K562 (cell line): Measurements from ENCODE around the gene ARHGEF40. TPM values are rescaled to one million over a fixed set of nuclear protein-coding genes. Genes with fewer than 3 reads are reported as not detected.

ENCODE experiments used
- ATAC-seq: fragments of 200-7000 bp; cut with Tn5 transposase; 3 replicates; pipeline ENCODE4 v1.9.1; 2020; ENCODE audit warnings: moderate library complexity
- BruUV-seq: library from RNA; stranded (reverse); fragments of 400-500 nt; replicated peaks from 2 replicates; lab custom pipeline; 2021; lab: Mats Ljungman, UMichigan
- CTCF ChIA-PET: fragments of 300-600 bp; formaldehyde crosslinking; extraction: SDS; loops from one replicate; lab custom pipeline; 2021; ENCODE audit warnings: low intra/inter-chr PET ratio; lab: Yijun Ruan, JAX
- POLR2A ChIA-PET: fragments of 300-600, 350-650 bp; sonication (Branson Sonifier 250); formaldehyde crosslinking; extraction: SDS; loops from one replicate; lab custom pipeline; 2021; ENCODE audit warnings: antibody characterized with exemption, inconsistent platforms; lab: Yijun Ruan, JAX
- DNase-seq, 4 experiments: peaks; one replicate each; pipeline versions ENCODE4 v3.0.0 to v3.0.0-alpha.2; 2011 to 2018; ENCODE audit warnings: low spot score in 3 of 4, mixed read lengths in 3 of 4; ENCODE audit errors: extremely low read depth in 1 of 4
- FAIRE-seq: peaks from 2 replicates; lab custom pipeline; 2011; peaks lifted over from hg19 to GRCh38; lab: Jason Lieb, UNC
- H2AFZ ChIP-seq: 2 replicates; pipeline ENCODE4 v1.6.0; 2011; ENCODE audit warnings: low read depth, low read length, control low read depth, inconsistent platforms
- H3K27ac ChIP-seq: fragments of 200-600 bp; 3 replicates; pipeline ENCODE4 v1.8.0; 2011; ENCODE audit warnings: low read depth, mild to moderate bottlenecking, control low read depth, inconsistent platforms, low read length, moderate library complexity, mixed read lengths; ENCODE audit errors: extremely low read depth
- H3K27me3 ChIP-seq, 2 experiments: fragments of 300-600 bp in 1 of 2; 2 replicates in 1 of 2; 3 replicates in 1 of 2; pipeline versions ENCODE4 v1.6.0 to v1.8.0; 2011; ENCODE audit warnings: inconsistent platforms in 2 of 2, low read length in 2 of 2, mild to moderate bottlenecking in 1 of 2, mixed read lengths in 1 of 2, moderate library complexity in 1 of 2; ENCODE audit not compliant: control insufficient read depth in 2 of 2, insufficient read depth in 2 of 2
- H3K36me3 ChIP-seq: fragments of 300-600 bp; 3 replicates; pipeline ENCODE4 v1.8.0; 2011; ENCODE audit warnings: mild to moderate bottlenecking, low read length, inconsistent platforms; ENCODE audit not compliant: control insufficient read depth, insufficient read depth
- H3K4me1 ChIP-seq, 2 experiments: fragments of 200-600 bp in 1 of 2; replicated peaks in 1 of 2; 2 replicates in 1 of 2; 3 replicates in 1 of 2; pipeline versions ENCODE4 v1.5.1 to v1.8.0; 2011; ENCODE audit warnings: inconsistent platforms in 2 of 2, low read length in 2 of 2, mild to moderate bottlenecking in 1 of 2, mixed read lengths in 1 of 2, moderate library complexity in 1 of 2; ENCODE audit not compliant: control insufficient read depth in 2 of 2, insufficient read depth in 2 of 2
- H3K4me2 ChIP-seq: 2 replicates; pipeline ENCODE4 v1.6.1; 2011; ENCODE audit warnings: low read length, control low read depth, inconsistent platforms, mixed read lengths; ENCODE audit not compliant: insufficient read depth
- H3K4me3 ChIP-seq: fragments of 200-600 bp; sonication (generic), shearing (Covaris generic); 2 replicates; pipeline ENCODE4 v1.5.1; 2016; ENCODE audit warnings: control low read depth, inconsistent platforms
- H3K79me2 ChIP-seq: fragments of 200-600 bp; 3 replicates; pipeline ENCODE4 v1.8.0; 2011; ENCODE audit warnings: low read length, inconsistent platforms; ENCODE audit not compliant: control insufficient read depth, insufficient read depth
- H3K9ac ChIP-seq, 2 experiments: 2 replicates each; pipeline versions ENCODE4 v1.6.0 to v1.6.1; 2011; ENCODE audit warnings: low read depth in 2 of 2, low read length in 2 of 2, control low read depth in 1 of 2, inconsistent platforms in 1 of 2, mild to moderate bottlenecking in 1 of 2, mixed read lengths in 1 of 2; ENCODE audit not compliant: insufficient read depth in 1 of 2
- H3K9me1 ChIP-seq: one replicate; pipeline ENCODE4 v1.6.0; 2011; ENCODE audit warnings: inconsistent platforms, mild to moderate bottlenecking, low read length, moderate library complexity; ENCODE audit not compliant: control insufficient read depth, insufficient read depth
- H3K9me3 ChIP-seq: replicated peaks from 2 replicates; pipeline ENCODE4 v1.5.1; 2011; ENCODE audit warnings: low read depth, low read length, inconsistent platforms; ENCODE audit not compliant: control insufficient read depth, insufficient read depth
- H4K20me1 ChIP-seq: replicated peaks from 2 replicates; pipeline ENCODE4 v1.6.1; 2011; ENCODE audit warnings: low read length, inconsistent platforms, mixed read lengths; ENCODE audit not compliant: control insufficient read depth, insufficient read depth
- CEBPB ChIP-seq: fragments of 450-650 bp; IDR thresholded peaks from 2 replicates; pipeline ENCODE4 v1.6.1; 2016; ENCODE audit warnings: missing genetic modification characterization, missing compliant biosample characterization
- CREB3 ChIP-seq: fragments of 450-650 bp; conservative IDR thresholded peaks from 2 replicates; pipeline ENCODE4 v1.6.1; 2016; ENCODE audit warnings: missing genetic modification characterization, low read depth, mild to moderate bottlenecking, missing compliant biosample characterization, moderate library complexity
- ETS2 ChIP-seq: IDR thresholded peaks from 2 replicates; pipeline ENCODE4 v1.6.1; 2016; ENCODE audit warnings: borderline replicate concordance, missing genetic modification characterization, mild to moderate bottlenecking, moderate library complexity, missing compliant biosample characterization; ENCODE audit not compliant: poor library complexity, severe bottlenecking
- IRF9 ChIP-seq: fragments of 450-650 bp; IDR thresholded peaks from 2 replicates; pipeline ENCODE4 v1.6.1; 2016; ENCODE audit warnings: missing biosample characterization, missing genetic modification characterization
- MAFG ChIP-seq: fragments of 450-650 bp; conservative IDR thresholded peaks from 2 replicates; pipeline ENCODE4 v1.6.1; 2016; ENCODE audit warnings: missing genetic modification characterization, missing compliant biosample characterization
- NONO ChIP-seq, 2 experiments: fragments of 200-400 bp in 1 of 2; fragments of 450-650 bp in 1 of 2; formaldehyde crosslinking in 1 of 2; IDR thresholded peaks; 2 replicates each; pipeline ENCODE4 v1.6.1; 2017; ENCODE audit warnings: low read depth in 2 of 2, mild to moderate bottlenecking in 2 of 2, moderate library complexity in 2 of 2, low read length in 1 of 2
- NR3C1 ChIP-seq: sonication (generic); formaldehyde crosslinking; IDR thresholded peaks from 2 replicates; pipeline ENCODE4 v1.8.1; 2022; ENCODE audit warnings: missing genetic modification reagents
- POLR2AphosphoS5 ChIP-seq: IDR thresholded peaks from 2 replicates; pipeline ENCODE4 v1.6.1; 2011; ENCODE audit warnings: mild to moderate bottlenecking, low read depth, low read length, moderate library complexity; ENCODE audit not compliant: control insufficient read depth, insufficient read depth
- RNF219 ChIP-seq: fragments of 250-450 bp; sonication (Bioruptor Pico); IDR thresholded peaks from 2 replicates; pipeline ENCODE4 v1.5.0; 2022; ENCODE audit warnings: mild to moderate bottlenecking
- ZBTB34 ChIP-seq: fragments of 250-450 bp; sonication (Bioruptor Pico); IDR thresholded peaks from 2 replicates; pipeline ENCODE4 v1.8.0; 2021; ENCODE audit warnings: mild to moderate bottlenecking, moderate library complexity
- WGBS: fragments of 100-300 bp; shearing (Covaris generic); methylation state at CpG from one replicate; pipeline ENCODE4 v1.1.6; 2016; ENCODE audit warnings: low coverage, mixed read lengths; ENCODE audit not compliant: insufficient coverage; ENCODE audit errors: missing lambda C conversion rate; 5-methylcytosine and 5-hydroxymethylcytosine counted together
- in situ Hi-C: fragments of 300-500 bp; cut with MboI; formaldehyde crosslinking; loops from 4 replicates; pipeline ENCODE4 v1.15.0; 2018; ENCODE audit warnings: inconsistent platforms, mixed read lengths
- intact Hi-C: fragments of 100-400 bp; cut with micrococcal nuclease; formaldehyde crosslinking; loops from 2 replicates; pipeline ENCODE4 v1.14.2; 2022
- polyA plus RNA-seq, 8 experiments: library from polyadenylated mRNA; depleted of rRNA in 4 of 8; stranded (reverse) in 5 of 8; unstranded in 3 of 8; fragments of >200 nt; fragmentation: Nextera tagmentation in 2 of 8; fragmentation: Illumina TruSeq in 1 of 8; extraction: Ambion mirVana in 2 of 8; extraction: Trizol in 1 of 8; gene quantifications; 2 replicates each; pipeline versions ENCODE4 v1.2.1 to v1.2.3, GENCODE V29; 2011 to 2014; ENCODE audit warnings: inconsistent platforms in 1 of 8, missing spikeins in 1 of 8
- total RNA-seq, 7 experiments: library from RNA; depleted of rRNA in 6 of 7; stranded (reverse); fragments of >200 nt in 6 of 7; fragmentation: Illumina TruSeq in 2 of 7; extraction: Trizol in 2 of 7; gene quantifications; 2 replicates each; pipeline versions ENCODE4 v1.2.1 to v1.2.3, GENCODE V29; 2011 to 2021; ENCODE audit warnings: low replicate concordance in 1 of 7

The ARHGEF40 gene
- total and polyA plus RNA-seq, 9 of the 15 experiments (the other 6 are each of a cell fraction or from before 2014, with no cell fraction given), result 0.42 to 6.3 (median 3.8) TPM

GRCh38 chr14:21118933-21119332, 48.8 kb downstream of the ARHGEF40 start (continued):
- TF ChIP-seq NR3C1 (CRISPR knock-in tag), result no peak
- no peak for TF ChIP-seq IRF9

GRCh38 chr14:21120686-21121085, 50.6 kb downstream of the ARHGEF40 start:
- H3K4me2 ChIP-seq, result no peak overlapping the region
- intact Hi-C loops, result no loop called here
- no peak overlapping the region for H3K27ac ChIP-seq
- H3K9ac ChIP-seq, result no peak overlapping the region
- ATAC-seq, result no peak
- TF ChIP-seq CEBPB (tag) (no peak), ZBTB34 (CRISPR knock-in tag) (no peak), CREB3 (tag) (no peak), RNF219 (CRISPR knock-in tag) (no peak), MAFG (tag) (no peak), NONO (IDR thresholded peaks at IDR 0.05; ENCODE audit: low read depth in 2 of 2, low read length in 1 of 2) (no peak), POLR2AphosphoS5 (no peak), ETS2 (tag) (no peak)
- TF ChIP-seq, all 486 proteins: peak for 0
- FAIRE-seq (no peak), DNase-seq (no peak)
- Histone ChIP-seq H4K20me1 (no peaks in the 10 kb centered on the region), H3K9me1 (no peaks in the 10 kb centered on the region), H3K4me3 (no peak overlapping the region), H3K9me3 (no peaks in the 10 kb centered on the region), H3K27me3 (no peaks in the 10 kb centered on the region), H3K36me3 (no peaks in the 10 kb centered on the region), H3K4me1 (no peaks in the 10 kb centered on the region; a peak in 1 of 5 replicates), H3K79me2 (no peaks in the 10 kb centered on the region), H2AFZ (no peak overlapping the region)
- in situ Hi-C loops, result no loop called here
- ChIA-PET POLR2A (no interaction called here), CTCF (no interaction called here)
- WGBS, result 50% methylated on average over 6 of the region's 6 CpGs
- no TSS peak for BruUV-seq
